ENCODE measurements around the gene MINK1.

MINK1 gene

DNA sequence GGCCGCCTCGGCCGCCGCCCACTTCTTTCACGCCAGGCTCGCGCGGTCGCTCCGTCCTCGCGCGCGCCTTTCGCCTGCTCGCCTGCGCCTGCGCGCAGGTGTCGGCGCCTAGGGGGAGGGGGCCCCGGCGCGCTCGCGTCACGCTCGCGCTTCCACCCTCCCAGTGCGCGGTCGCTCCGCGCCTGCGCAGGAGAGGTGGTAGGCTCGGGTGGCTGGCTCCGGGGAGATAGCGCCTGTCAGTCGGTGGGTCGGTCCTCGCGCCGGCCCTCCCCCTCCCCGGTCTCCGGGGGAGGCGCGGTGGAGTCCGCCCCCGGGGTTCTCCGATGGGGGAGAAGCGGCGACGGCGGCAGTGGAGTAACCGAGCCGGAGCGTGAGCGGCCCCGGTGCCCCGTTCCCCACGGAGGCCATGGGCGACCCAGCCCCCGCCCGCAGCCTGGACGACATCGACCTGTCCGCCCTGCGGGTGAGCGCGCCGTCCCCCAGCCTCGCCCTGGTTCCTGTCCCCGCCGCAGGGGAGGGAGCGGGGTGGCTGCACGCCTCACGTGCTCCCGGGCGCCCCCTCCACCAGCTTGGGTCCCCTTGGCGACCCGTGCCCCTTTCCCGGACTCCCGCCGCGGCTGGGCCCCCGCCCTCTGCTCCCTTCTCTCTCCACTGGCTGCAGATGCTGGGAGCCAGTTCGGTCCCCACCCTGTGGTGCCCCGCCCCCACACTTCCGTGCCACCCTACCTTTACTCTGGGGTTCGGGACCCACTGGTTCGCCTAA lies at the start of gene MINK1:
TSS of gene MINK1 (plus strand) at position 163 of the 763 bp plus-strand sequence. CDS start at position 407, 244 bp downstream.
- in situ Hi-C loops (cut with MboI; ENCODE audit: low sequenced_read_pairs), result no loop called here

DNA sequence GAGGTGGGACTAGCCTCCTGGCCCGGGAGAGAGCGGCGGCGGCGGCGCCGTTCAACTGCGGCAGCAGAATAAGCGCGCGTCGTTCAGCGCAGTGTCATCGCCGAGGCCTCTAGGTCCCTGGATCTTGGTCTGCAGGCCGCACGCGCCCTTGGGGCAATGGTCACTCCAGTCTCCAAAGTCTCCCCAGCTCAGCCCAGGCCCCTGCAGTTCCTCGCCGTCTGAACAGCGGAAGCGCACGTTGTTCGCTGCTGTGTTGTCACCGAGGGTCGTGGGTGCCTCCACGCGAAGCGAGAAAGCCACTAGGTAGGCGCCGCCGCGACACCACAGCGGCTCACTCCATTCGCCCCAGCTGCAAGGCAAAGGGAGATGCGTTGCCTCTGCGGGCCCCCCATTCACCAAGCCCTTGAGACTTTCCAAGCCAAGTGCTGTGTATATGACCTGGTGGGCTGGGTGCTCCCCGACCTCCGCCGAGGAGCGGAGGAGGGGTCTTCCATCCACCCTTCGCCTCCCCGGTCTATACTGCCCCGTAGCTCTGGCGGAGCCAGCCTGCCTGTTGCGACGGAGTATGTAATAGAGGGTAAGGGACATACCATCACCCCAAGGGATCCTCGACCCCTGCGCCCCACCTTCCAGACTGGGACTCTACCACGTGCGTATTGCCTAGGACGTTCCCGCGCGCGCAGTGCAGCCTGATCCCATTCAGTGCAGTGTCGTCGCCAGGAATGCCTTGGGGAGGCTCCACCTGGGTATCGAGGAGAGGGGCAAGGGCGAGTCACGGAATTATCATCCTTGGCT lies 47.6 kb upstream of the MINK1 start:
- in situ Hi-C loops (cut with MboI; ENCODE audit: low sequenced_read_pairs), result no loop called here

DNA sequence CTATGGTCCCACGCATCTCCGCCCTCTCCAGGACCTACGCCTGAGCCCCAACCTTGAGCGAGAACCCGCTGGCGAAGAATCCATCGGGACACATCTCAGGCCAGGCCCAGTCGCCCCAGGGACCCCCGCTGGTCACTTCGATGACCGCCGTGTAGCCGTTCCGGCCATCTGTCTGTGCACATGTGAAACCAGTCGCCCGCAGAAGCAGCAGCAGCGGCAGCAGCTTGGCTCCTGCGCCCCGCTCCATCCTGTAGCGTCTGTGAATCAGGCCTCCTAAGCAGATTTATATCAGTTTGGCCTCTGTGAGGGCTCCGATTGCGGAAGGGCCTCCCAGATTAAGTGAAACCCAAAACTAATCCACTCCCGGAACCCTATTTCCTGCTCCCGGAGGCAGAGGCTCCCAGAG lies 47.0 kb upstream of the MINK1 start, which contains the start of gene VMO1:
TSS of gene VMO1 (minus strand) at position 259 of the 406 bp plus-strand sequence. CDS start at position 247, 12 bp downstream.
- in situ Hi-C loops (cut with MboI; ENCODE audit: low sequenced_read_pairs), result no loop called here

DNA sequence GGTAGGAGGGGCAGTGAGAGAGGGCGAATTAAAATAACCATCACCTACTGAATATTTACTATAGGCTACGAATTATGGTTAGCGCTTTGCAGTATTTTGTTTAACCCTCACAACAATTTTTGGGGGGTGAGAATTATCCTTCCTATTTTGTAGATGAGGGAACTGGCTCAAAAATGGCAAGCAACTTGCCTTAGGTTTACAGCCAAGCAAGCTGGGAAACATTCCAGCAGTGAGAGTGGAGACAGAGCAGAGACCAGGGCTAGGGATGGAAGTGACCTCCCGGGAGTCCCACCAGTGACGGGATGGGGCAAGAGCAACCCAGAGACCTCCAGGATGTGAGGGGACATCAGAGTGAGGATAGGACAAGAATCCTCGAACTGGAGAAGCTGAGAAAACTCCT lies 46.6 kb upstream of the MINK1 start:
- in situ Hi-C loops (cut with MboI; ENCODE audit: low sequenced_read_pairs), result no loop called here

DNA sequence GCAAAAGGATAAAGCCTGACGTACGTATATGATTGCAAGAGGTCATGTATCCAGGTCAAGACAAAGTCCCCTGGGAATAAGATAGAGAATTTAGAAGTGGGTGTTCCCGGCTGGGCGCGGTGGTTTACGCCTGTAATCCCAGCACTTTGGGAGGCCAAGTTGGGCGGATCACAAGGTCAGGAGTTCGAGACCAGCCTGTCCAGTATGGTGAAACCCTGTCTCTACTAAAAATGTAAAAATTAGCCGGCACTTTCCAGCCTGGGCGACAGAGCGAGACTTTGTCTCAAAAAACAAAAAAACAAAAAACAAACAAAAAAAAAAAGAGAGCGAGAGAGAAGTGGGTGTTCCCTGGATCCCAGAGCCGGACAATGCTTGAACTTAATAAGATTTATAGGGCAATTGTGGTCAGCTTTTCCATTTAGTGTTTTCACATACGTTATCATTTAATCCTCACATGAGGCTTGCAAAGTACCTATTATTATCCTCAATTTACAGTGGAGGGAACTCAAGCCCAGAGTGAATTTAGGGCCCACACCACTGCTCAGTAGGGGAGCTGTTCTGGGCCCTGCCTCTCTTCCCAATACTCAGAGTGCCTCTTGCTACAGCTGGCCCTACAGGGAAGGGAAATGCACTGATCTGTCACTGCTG lies 44.9 kb upstream of the MINK1 start:
- in situ Hi-C loops (cut with MboI; ENCODE audit: low sequenced_read_pairs), result no loop called here

DNA sequence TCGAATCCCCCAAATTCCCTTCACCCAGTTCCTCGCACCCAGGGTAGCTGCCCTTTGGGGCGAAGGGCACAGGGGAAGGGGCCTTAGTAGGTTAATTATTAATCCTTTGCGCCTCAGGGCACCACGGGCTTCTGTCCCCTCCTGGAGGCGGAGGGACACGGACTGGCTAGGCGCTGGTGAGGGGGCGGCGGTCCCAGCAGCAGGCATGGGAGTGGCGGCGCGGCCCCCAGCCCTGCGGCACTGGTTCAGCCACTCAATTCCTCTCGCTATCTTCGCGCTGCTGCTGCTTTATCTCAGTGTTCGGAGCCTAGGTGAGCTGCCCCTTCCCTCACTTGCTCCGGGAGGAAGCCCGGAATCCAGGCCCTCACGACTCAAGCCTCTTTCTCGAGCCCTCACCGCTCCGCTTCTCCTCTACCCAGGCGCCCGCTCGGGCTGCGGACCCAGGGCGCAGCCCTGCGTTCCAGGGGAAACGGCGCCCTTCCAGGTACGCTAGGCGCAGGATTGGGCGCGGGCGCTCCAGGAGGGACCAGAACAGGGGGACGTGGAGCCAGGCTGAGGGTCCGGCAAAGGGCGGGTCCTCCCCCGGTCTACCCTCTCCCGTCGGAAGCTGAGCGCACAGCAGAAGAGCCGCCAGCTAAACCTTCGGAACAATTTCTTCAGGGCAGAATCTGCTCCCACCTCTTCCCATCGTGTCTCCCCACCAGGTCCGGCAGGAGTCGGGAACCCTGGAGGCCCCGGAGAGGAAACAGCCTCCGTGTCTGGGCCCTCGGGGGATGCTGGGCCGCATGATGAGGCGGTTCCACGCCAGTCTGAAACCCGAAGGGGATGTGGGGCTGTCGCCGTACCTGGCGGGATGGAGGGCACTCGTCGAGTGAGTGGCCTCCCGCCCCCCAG lies 44.1 kb upstream of the MINK1 start, which contains the start of gene GLTPD2:
TSS of gene GLTPD2 (plus strand) at position 158 of the 894 bp plus-strand sequence. CDS start at position 206, 48 bp downstream.
- in situ Hi-C loops (cut with MboI; ENCODE audit: low sequenced_read_pairs), result no loop called here

DNA sequence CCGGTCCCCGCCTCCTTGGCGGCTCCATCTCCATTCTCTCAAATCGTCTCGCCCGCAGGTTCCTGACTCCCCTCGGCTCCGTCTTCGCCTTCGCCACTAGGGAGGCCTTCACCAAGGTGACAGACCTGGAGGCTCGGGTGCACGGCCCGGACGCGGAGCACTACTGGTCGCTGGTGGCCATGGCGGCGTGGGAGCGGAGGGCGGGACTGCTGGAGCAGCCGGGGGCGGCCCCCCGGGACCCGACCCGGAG lies 43.5 kb upstream of the MINK1 start:
- in situ Hi-C loops (cut with MboI; ENCODE audit: low sequenced_read_pairs), result no loop called here

DNA sequence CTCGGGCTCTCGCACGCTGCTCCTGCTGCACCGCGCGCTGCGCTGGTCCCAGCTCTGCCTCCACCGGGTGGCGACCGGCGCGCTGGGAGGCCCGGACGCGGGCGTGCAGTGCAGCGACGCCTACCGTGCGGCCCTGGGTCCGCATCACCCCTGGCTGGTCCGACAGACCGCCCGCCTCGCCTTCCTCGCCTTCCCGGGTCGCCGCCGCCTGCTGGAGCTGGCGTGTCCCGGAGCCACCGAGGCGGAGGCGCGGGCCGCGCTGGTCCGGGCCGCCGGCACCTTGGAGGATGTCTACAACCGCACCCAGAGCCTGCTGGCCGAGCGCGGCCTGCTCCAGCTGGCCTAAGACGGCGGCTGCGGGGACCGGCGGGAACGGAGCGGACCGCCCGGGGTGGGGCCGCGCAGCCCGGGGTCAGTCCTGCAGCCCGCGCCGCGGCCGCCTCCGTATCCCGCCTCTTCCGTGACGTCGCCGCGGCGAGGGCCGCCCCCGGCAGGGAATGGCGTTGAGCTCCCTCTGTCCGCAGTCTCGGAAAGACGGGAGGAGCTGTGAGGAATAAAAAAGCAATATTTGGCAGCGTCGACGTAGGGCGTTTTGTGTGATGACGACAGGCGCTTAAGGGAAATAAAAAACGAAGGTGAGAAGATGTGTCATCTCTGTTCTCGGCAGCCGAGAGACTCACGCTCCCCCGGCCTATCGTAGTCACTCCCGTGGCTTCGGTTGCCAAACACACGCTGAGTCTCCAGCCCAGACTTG lies 43.0 kb upstream of the MINK1 start:
- in situ Hi-C loops (cut with MboI; ENCODE audit: low sequenced_read_pairs), result no loop called here

DNA sequence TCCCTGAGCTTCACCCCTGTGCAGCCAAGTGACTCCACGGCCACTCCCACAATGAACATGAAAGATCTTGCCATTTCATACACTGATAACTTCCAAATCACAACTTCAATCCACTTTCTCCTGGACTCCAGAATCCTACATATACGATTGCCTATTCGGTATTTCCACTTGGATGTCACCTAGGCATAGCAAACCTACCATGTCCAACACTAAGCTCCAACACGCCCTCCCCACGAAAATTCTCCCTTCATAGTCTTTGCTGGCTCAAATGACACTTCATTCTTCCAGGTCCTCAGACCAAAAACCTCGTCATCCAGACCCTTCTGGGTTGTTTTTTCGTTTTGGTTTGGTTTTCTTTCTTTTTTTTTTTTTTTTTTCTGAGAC lies 42.4 kb upstream of the MINK1 start:
- in situ Hi-C loops (cut with MboI; ENCODE audit: low sequenced_read_pairs), result no loop called here

DNA sequence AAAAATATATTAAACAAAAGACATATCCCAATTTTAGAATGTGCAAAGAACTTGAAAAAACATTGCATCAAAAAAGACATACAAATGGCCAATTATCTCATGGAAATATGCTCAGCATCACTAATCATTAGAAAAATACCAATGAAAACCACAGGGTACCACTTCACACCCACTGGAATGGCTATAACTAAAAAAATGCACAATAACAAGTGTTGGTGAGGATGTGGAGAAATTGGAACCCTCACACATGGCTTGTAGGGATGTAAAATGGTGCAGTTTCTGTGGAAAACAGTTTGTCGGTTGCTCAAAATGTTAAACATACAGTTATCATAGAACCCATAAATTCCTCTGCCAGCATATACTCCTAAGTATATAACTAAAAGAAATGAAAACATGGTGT lies 38.0 kb upstream of the MINK1 start:
- in situ Hi-C loops (cut with MboI; ENCODE audit: low sequenced_read_pairs), result no loop called here

DNA sequence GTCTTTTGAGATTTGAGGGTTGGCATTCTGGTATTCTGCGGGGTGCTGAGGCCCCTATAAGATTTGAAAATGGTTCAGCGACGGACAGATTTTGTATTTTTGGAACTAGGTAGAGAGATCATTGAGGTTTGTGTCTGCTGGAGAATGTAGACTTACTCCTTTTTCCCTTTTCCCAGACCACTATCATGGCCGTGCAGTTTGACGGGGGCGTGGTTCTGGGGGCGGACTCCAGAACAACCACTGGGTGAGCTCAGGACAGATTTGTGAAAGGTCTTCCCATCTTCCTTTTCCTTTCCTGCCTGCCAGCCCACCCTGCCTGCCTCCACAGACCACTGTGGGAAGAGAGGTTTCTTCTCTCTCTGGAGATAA lies 36.6 kb upstream of the MINK1 start:
- in situ Hi-C loops (cut with MboI; ENCODE audit: low sequenced_read_pairs), result no loop called here

DNA sequence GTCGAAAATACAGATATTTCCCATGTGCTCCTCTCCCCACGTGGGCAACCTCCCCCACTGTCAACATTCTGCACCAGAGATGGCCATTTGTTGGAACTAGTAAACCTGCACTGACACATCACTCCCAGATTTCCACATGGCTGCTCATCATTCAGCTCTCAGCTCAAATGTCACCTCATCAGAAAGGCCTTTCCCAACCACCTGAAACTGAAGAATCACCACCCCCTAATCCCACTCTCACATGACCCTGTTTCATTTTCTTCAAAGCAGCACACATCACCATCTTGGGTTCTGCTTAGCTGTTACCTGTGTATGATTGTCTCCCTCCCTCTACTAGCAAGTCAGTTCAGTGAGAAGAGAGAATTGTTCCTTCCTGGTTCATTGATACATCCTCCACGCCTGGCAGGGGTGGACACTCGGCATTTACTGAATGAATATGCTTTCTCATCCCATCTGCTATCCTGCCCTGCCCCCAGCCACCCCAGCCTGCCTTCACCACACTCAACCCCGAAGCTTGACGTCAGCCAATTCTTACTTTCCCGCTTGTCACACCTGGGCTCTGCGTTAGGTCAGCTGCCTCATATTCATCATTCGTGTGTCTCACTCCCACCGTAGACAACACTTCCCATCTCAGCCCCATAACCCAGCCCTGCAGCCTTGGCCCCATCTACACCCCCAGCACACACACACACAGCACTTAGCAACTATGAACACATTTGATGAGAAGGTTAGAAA lies 32.5 kb upstream of the MINK1 start:
- in situ Hi-C loops (cut with MboI; ENCODE audit: low sequenced_read_pairs), result no loop called here

DNA sequence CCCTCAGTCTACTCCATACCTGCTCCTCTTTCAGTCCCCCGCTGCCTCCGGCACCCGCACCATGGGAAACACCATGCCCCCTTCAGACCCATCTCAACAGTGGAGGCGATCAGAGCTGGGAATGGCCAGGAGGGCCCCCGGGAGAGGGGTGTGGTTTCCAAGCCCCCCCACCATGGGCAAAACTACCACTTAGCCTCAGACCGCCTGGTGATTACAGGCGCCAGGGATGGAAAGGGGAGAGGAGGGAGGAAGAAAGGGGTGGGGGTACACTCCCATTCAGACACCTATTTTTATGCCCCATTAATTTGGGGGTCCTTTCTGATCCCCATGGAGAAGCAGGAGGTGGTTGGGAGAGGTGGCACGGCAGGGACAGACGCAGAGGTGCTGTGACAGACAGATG lies 30.9 kb upstream of the MINK1 start, which contains the start of gene C17orf114:
TSS of gene C17orf114 (minus strand) at position 101 of the 400 bp plus-strand sequence.
- in situ Hi-C loops (cut with MboI; ENCODE audit: low sequenced_read_pairs), result no loop called here

DNA sequence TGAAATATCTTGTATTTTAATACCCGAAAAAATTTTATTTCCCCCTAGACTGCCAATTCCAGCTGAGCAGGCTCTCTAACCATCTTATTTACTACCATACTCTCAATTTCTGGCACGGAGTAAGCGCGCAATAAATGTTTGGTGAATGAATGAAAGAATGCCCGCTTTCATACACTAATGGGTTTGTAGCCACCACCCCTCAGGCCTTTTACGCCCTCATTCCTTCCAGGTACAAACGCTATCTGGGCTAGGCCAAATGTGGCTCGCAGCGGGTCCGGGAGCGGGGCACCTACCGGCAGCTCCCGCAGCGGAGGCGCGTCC lies 26.7 kb upstream of the MINK1 start:
- in situ Hi-C loops (cut with MboI; ENCODE audit: low sequenced_read_pairs), result no loop called here

DNA sequence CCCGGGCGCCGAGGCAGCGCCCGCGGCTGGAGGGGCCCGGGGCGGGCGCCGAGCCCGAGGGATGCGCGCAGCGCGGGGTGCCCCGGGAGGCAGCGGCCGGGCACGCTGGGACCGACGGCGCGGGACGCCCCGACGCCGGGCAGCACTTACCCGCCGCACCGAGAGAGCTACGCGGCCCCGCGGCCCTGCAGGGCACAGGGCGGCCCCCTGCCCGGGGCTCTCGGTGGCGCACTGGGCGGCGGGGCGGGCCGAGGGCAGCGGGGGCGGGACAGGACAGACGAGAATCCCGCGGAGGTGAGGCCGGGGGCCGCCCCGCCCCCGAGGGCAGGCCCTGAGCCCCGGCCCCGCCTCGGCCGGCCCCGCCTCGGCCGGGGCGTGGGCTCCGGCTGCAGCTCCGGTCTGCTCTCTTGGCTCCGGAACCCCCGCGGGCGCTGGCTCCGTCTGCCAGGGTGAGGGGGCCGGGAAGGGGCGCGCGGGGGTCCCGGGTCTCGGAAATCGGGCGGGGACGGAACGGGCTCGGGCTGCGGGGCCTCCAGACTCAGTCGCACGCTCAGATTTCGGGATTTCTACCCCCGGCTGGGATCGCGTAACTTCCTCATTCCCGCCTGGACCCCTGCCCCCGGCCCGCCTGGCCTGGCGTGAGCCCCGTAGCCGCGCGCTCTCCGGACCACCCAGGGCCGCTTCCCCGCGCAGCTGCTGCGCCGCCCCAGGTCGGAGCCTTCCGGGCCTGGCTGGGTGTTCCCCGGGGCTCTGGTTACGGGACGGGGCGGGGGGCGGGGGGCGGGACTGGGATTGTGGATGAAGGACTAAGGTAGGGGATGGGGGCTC lies 26.1 kb upstream of the MINK1 start, which contains the start of gene PLD2:
TSS of gene PLD2 (plus strand) at position 376 of the 828 bp plus-strand sequence. CDS start 621 bp downstream, outside the sequence.
- in situ Hi-C loops (cut with MboI; ENCODE audit: low sequenced_read_pairs), result no loop called here

DNA sequence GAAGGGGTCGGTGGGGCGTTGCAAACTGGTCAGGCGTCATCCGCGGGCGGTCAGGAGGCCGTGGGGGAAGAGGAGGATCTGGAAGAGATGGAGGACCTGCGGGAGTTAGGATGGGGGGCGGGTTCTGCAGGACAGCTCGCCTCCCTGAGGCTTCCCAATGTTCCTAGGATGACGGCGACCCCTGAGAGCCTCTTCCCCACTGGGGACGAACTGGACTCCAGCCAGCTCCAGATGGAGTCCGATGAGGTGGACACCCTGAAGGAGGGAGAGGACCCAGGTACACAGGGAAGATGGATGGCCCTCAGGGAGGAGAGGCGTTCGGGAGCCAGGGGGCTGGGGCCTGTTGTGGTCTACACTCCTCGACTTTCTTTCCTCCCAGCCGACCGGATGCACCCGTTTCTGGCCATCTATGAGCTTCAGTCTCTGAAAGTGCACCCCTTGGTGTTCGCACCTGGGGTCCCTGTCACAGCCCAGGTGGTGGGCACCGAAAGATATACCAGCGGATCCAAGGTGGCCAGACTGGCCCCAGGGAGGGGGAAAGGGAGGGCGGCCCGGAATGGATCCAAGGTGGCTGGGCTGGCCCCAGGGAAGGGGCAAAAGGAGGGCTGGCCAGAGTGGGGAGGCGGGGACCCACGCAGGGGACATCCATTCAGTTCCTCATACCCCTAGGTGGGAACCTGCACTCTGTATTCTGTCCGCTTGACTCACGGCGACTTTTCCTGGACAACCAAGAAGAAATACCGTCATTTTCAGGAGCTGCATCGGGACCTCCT lies 25.3 kb upstream of the MINK1 start:
- in situ Hi-C loops (cut with MboI; ENCODE audit: low sequenced_read_pairs), result no loop called here

DNA sequence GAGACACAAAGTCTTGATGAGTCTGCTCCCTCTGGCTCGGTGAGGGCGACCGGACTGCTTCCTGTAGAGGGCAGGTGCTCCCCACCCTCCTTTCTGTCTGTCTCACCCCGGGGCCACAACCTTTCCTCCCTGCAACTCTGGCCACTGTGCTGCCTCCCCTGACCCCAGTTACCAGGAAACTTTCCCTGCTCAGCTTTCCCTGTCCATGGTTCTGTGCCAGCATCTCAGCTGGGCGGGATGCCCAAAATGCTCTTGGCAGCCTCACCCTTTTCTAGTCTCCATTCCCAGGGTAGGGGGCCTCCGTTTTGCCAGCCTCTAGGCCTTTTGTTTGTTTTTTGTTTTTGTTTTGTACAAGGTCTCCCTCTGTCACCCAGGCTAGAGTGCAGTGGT lies 24.8 kb upstream of the MINK1 start:
- in situ Hi-C loops (cut with MboI; ENCODE audit: low sequenced_read_pairs), result no loop called here
